ENCODE measurements around the gene HSD3B7. TPM values are rescaled to one million over a fixed set of nuclear protein-coding genes. Genes with fewer than 3 reads are reported as not detected.

HSD3B7 gene
- total and polyA plus RNA-seq, 2 of the 8 experiments (the other 6 are each of a cell fraction or from before 2014, with no cell fraction given): 2.9 to 6.6 TPM

- no peak for TF ChIP-seq CHD7 (IDR thresholded peaks at IDR 0.05; ENCODE audit: insufficient replicate concordance, low read length)
- TF ChIP-seq RFX5 (IDR thresholded peaks at IDR 0.05; ENCODE audit: borderline replicate concordance, low read depth, low read length): no peak
- no peak for TF ChIP-seq SP2 (IDR thresholded peaks at IDR 0.05; ENCODE audit: low read length)
- peak; percentile 17; the same call in 1 of the 2 replicates for TF ChIP-seq RBBP5 (IDR thresholded peaks at IDR 0.05; ENCODE audit: borderline replicate concordance, low read depth, low read length)
- no peak for TF ChIP-seq CREB1 (IDR thresholded peaks at IDR 0.05)
- TF ChIP-seq TAF1 (IDR thresholded peaks at IDR 0.05; ENCODE audit: low read depth, low read length): 0 out of 2 replicates have a peak, but pooled peaks have one; percentile 48
- no peak for TF ChIP-seq RNF2 (IDR thresholded peaks at IDR 0.05; ENCODE audit: borderline replicate concordance, low read depth, low read length, missing control alignments, poor library complexity, severe bottlenecking)
- no peak for TF ChIP-seq CHD2 (IDR thresholded peaks at IDR 0.05; ENCODE audit: low read length)
- TF ChIP-seq HDAC2 (IDR thresholded peaks at IDR 0.05; ENCODE audit: borderline replicate concordance in 1 of 2, low read depth in 2 of 2, low read length in 2 of 2): 0 out of 4 replicates have a peak, but pooled peaks of 1 of the 2 experiments have one; percentile 43
- TF ChIP-seq TEAD4 (IDR thresholded peaks at IDR 0.05; ENCODE audit: low read depth, low read length): no peak
These were observed 12.1 kb downstream of the HSD3B7 start (continued) for GRCh38 chr16:30996985-30997724.

Data from H1 (cell line).